Small intestine (tissue), 7 donors: ENCODE measurements around the gene TBC1D1. TPM values are rescaled to one million over a fixed set of nuclear protein-coding genes. Genes with fewer than 3 reads are reported as not detected.

ENCODE experiments used
- DNase-seq, 2 donors: peaks; one replicate each; pipeline versions ENCODE4 v3.0.0 to v3.0.0-alpha.2; 2013
- FAIRE-seq: peaks from 2 replicates; lab custom pipeline; 2012; peaks lifted over from hg19 to GRCh38; lab: Jason Lieb, UNC
- H3K27ac ChIP-seq, 3 donors: one replicate each; pipeline ENCODE4 v1.5.1; 2013; ENCODE audit warnings: low read length in 2 of 3, mild to moderate bottlenecking in 2 of 3, control low read depth in 1 of 3, inconsistent platforms in 1 of 3, low read depth in 1 of 3, moderate library complexity in 1 of 3
- H3K27me3 ChIP-seq, 3 donors: one replicate each; pipeline ENCODE4 v1.6.1; 2013; ENCODE audit warnings: low read length in 3 of 3, inconsistent platforms in 1 of 3; ENCODE audit not compliant: control insufficient read depth in 3 of 3, insufficient read depth in 3 of 3
- H3K36me3 ChIP-seq, 3 donors: one replicate each; pipeline ENCODE4 v1.6.1; 2013; ENCODE audit warnings: low read length in 3 of 3, inconsistent platforms in 1 of 3, low read depth in 1 of 3, mild to moderate bottlenecking in 1 of 3, moderate library complexity in 1 of 3; ENCODE audit not compliant: control insufficient read depth in 3 of 3, insufficient read depth in 2 of 3
- H3K4me1 ChIP-seq, 3 donors: one replicate each; pipeline ENCODE4 v1.6.1; 2013; ENCODE audit warnings: low read length in 2 of 3, inconsistent platforms in 1 of 3, low read depth in 1 of 3, mild to moderate bottlenecking in 1 of 3, moderate library complexity in 1 of 3; ENCODE audit not compliant: control insufficient read depth in 3 of 3, insufficient read depth in 2 of 3
- H3K4me3 ChIP-seq, 3 donors: one replicate each; pipeline ENCODE4 v1.5.1; 2013; ENCODE audit warnings: low read length in 3 of 3, control low read depth in 1 of 3, inconsistent platforms in 1 of 3, low read depth in 1 of 3, mild to moderate bottlenecking in 1 of 3, moderate library complexity in 1 of 3
- H3K9me3 ChIP-seq, 2 donors: one replicate each; pipeline ENCODE4 v1.6.1; 2013; ENCODE audit warnings: low read depth in 1 of 2, low read length in 1 of 2; ENCODE audit not compliant: control insufficient read depth in 2 of 2, insufficient read depth in 1 of 2
- WGBS, 3 donors: extraction: QIAGEN DNeasy Blood & Tissue Kit; methylation state at CpG; one replicate each; pipeline ENCODE4 v1.1.7; 2013; 5-methylcytosine and 5-hydroxymethylcytosine counted together
- polyA plus RNA-seq, 4 donors: library from polyadenylated mRNA; stranded (reverse) in 3 of 4; unstranded in 1 of 4; fragments of 200-250 nt in 3 of 4; fragments of 120-200 nt in 1 of 4; gene quantifications; one replicate each; pipeline versions ENCODE4 v1.2.1 to v1.2.3, GENCODE V29; 2013
- donor health status: healthy with polysubstance abuse.
- donor health status: control.
- donor health status: control.
- donor health status: Bipolar disorder and iron deficiency.
- donor health status: healthy.

Gene TBC1D1
- polyA plus RNA-seq, 4 donors, result 38.3 to 118 (median 41.5) TPM

GRCh38 chr4:38185406-38186144, 294.7 kb downstream of the TBC1D1 start:
- WGBS, 3 donors, result 75 to 91% (median 75%) methylated on average over 5 of the region's 5 CpGs
- Histone ChIP-seq H3K9me3 (peaks cover 0 to 6% of the 10 kb centered on the region in 2 donors), H3K27me3 (no peaks in the 10 kb centered on the region), H3K4me3 (no peak overlapping the region), H3K27ac (no peak overlapping the region), H3K4me1 (peaks cover 0 to 3% (median 2%) of the 10 kb centered on the region in 3 donors), H3K36me3 (no peaks in the 10 kb centered on the region)
- DNase-seq (no peak), FAIRE-seq (no peak)

- 85 to 93% (median 88%) methylated on average over 9 of the region's 9 CpGs for WGBS, 3 donors
- FAIRE-seq (no peak), DNase-seq (no peak)
- Histone ChIP-seq H3K36me3 (no peaks in the 10 kb centered on the region), H3K27ac (peak overlapping the region in 2 of 3 donors; percentile 5 to 61), H3K4me1 (peaks cover 2 to 9% (median 3%) of the 10 kb centered on the region in 3 donors), H3K27me3 (no peaks in the 10 kb centered on the region), H3K4me3 (no peak overlapping the region), H3K9me3 (no peaks in the 10 kb centered on the region)
These were observed 297.3 kb downstream of the TBC1D1 start for GRCh38 chr4:38188136-38188535.

- FAIRE-seq (no peak), DNase-seq (peak in 1 of 2 donors; percentile 90)
- Histone ChIP-seq H3K4me3 (no peak overlapping the region), H3K4me1 (peaks cover 2 to 10% (median 3%) of the 10 kb centered on the region in 3 donors), H3K27me3 (no peaks in the 10 kb centered on the region), H3K9me3 (no peaks in the 10 kb centered on the region), H3K36me3 (no peaks in the 10 kb centered on the region), H3K27ac (peak overlapping the region in 2 of 3 donors; percentile 34 to 69)
- 14 to 57% (median 37%) methylated on average over 12 of the region's 12 CpGs for WGBS, 3 donors
These were observed 297.8 kb downstream of the TBC1D1 start for GRCh38 chr4:38188631-38189101.

Other genes with a start within 250 kb of the TBC1D1 start
- 10 to 100 TPM in 1 of 4 donors, 1 to 10 TPM in 2, under 1 TPM in 1; 0.89 to 23.1 (median 4.2) TPM for gene RELL1, start 204.7 kb upstream of the TBC1D1 start, polyA plus RNA-seq
- gene PGM2, start 64.4 kb upstream of the TBC1D1 start, polyA plus RNA-seq, result 10 to 100 TPM in 2 of 4 donors, 1 to 10 TPM in 2; 6.3 to 34.0 (median 11.9) TPM
- gene PTTG2, start 69.3 kb downstream of the TBC1D1 start, polyA plus RNA-seq, result under 1 TPM in 1 of 4 donors, not detected in 3; 0.09 TPM